HFFc6 (cell line): ENCODE measurements around the gene LIN37. TPM values are rescaled to one million over a fixed set of nuclear protein-coding genes. Genes with fewer than 3 reads are reported as not detected.

Source experiments
- DNase-seq: peaks from one replicate; pipeline ENCODE4 v3.0.0-alpha.2; 2018
- H3K27ac Mint-ChIP-seq: 2 replicates; pipeline ENCODE4 v1.8.0; 2020; ENCODE audit warnings: mild to moderate bottlenecking, mixed read lengths
- H3K27me3 Mint-ChIP-seq: 2 replicates; pipeline ENCODE4 v1.8.0; 2021; ENCODE audit warnings: mild to moderate bottlenecking, moderate library complexity, mixed read lengths; ENCODE audit not compliant: insufficient read depth
- H3K36me3 Mint-ChIP-seq: 2 replicates; pipeline ENCODE4 v1.8.0; 2021; ENCODE audit warnings: low read depth, mixed read lengths
- H3K4me1 Mint-ChIP-seq: 2 replicates; pipeline ENCODE4 v1.8.0; 2020; ENCODE audit warnings: low read depth, mixed read lengths
- H3K4me3 Mint-ChIP-seq: 2 replicates; pipeline ENCODE4 v1.8.0; 2020; ENCODE audit warnings: mild to moderate bottlenecking, moderate library complexity, mixed read lengths
- H3K9me3 Mint-ChIP-seq: 2 replicates; pipeline ENCODE4 v1.8.0; 2020; ENCODE audit warnings: mild to moderate bottlenecking, mixed read lengths
- total RNA-seq, 6 experiments: library from RNA; stranded (reverse); fragmentation: NEBNext Ultra II Directional; extraction: Animal tissue kit (Norgen Biotek cat#: 25700); gene quantifications; 2 replicates in 1 of 6; 3 replicates in 5 of 6; pipeline ENCODE4 v1.2.3, GENCODE V29; 2021
- TF ChIP-seq, protein P1 (sequence below): fragments of 200-600 bp; sonication (generic); IDR thresholded peaks from 2 replicates; pipeline ENCODE4 v1.5.0; 2021; ENCODE audit warnings: antibody characterized with exemption, mild to moderate bottlenecking

Gene LIN37
- total RNA-seq, 6 experiments from 2014 or later: 6.0 to 9.9 (median 8.7) TPM

- H3K27ac Mint-ChIP-seq: peak within 1 kb of the TSS; percentile 92
- H3K27me3 Mint-ChIP-seq: peaks cover 3% of the 10 kb centered on the region; the same call in 1 of the 2 replicates
- TF ChIP-seq, protein P1, sequence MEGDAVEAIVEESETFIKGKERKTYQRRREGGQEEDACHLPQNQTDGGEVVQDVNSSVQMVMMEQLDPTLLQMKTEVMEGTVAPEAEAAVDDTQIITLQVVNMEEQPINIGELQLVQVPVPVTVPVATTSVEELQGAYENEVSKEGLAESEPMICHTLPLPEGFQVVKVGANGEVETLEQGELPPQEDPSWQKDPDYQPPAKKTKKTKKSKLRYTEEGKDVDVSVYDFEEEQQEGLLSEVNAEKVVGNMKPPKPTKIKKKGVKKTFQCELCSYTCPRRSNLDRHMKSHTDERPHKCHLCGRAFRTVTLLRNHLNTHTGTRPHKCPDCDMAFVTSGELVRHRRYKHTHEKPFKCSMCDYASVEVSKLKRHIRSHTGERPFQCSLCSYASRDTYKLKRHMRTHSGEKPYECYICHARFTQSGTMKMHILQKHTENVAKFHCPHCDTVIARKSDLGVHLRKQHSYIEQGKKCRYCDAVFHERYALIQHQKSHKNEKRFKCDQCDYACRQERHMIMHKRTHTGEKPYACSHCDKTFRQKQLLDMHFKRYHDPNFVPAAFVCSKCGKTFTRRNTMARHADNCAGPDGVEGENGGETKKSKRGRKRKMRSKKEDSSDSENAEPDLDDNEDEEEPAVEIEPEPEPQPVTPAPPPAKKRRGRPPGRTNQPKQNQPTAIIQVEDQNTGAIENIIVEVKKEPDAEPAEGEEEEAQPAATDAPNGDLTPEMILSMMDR: no peak
- peak within 1 kb of the TSS; percentile 95 for H3K4me3 Mint-ChIP-seq
- DNase-seq: peak; percentile 93
- H3K9me3 Mint-ChIP-seq: no peaks in the 10 kb centered on the region
- peaks cover 22% of the 10 kb centered on the region for H3K4me1 Mint-ChIP-seq
- peaks cover 8% of the 10 kb centered on the region; the same call in 1 of the 2 replicates for H3K36me3 Mint-ChIP-seq
Measured at GRCh38 chr19:35717665-35718344, 30.6 kb upstream of the LIN37 start, which contains the start of gene KMT2B. KMT2B (plus strand) TSS chr19:35718003; CDS start chr19:35718019, 16 bp downstream.

DNA sequence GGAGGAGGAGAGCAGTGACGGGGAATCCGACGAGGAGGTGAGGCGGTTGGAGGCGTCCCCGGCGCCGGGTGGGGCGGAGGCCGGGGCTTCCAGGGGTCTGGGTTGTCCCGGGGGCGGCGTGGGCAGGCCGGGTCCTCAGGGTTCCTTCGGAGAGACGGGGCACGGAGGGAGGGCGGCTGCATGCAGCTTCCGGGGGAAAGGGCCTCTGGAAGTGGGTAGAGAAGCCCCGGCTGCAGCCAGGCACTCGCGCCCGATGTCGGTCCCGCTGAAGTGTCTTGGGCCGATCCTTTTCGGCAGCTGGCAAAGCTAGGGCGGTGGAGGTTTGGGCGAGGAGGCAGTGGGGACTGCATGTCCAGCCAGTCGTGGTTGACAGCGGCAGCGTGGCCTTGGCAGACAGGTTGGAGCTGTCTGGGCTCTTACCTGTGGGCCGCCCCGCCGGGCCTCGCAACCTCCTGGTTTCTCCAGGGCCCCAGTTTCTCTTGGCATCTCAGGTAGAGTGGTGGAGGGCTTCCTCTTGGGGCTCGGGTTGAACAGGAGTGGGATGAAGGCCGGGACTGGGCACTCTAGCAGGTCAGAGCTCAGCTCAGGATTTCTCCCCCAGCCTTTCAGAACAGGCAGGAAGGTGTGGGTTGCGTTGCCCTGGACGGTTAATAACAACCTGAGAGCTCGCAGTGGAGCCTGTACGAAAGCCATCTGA, 29.9 kb upstream of the LIN37 start:
- no peak for DNase-seq
- TF ChIP-seq, protein P1: no peak
- Mint-ChIP-seq H3K36me3 (peaks cover 8% of the 10 kb centered on the region; the same call in 1 of the 2 replicates), H3K27me3 (peaks cover 3% of the 10 kb centered on the region; the same call in 1 of the 2 replicates), H3K27ac (peak overlapping the region; percentile 84), H3K4me3 (peak overlapping the region; percentile 95), H3K9me3 (no peaks in the 10 kb centered on the region), H3K4me1 (peaks cover 22% of the 10 kb centered on the region)

GRCh38 chr19:35719402-35720162, 28.8 kb upstream of the LIN37 start:
- Mint-ChIP-seq H3K36me3 (peaks cover 8% of the 10 kb centered on the region; the same call in 1 of the 2 replicates), H3K27ac (peak overlapping the region; percentile 84), H3K4me1 (peaks cover 22% of the 10 kb centered on the region), H3K9me3 (no peaks in the 10 kb centered on the region), H3K4me3 (peak overlapping the region; percentile 95), H3K27me3 (peaks cover 3% of the 10 kb centered on the region; the same call in 1 of the 2 replicates)
- no peak for DNase-seq
- TF ChIP-seq, protein P1: no peak

DNA sequence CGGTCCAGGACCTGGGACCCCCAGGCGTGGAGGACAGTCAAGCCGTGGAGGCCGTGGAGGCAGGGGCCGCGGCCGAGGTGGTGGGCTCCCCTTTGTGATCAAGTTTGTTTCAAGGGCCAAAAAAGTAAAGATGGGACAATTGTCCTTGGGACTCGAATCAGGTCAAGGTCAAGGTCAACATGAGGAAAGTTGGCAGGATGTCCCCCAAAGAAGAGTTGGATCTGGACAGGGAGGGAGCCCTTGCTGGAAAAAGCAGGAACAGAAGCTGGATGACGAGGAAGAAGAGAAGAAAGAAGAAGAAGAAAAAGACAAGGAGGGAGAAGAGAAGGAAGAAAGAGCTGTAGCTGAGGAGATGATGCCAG, 28.2 kb upstream of the LIN37 start:
- peak overlapping the region; percentile 56; the same call in 1 of the 2 replicates for H3K27ac Mint-ChIP-seq
- no peak overlapping the region for H3K4me3 Mint-ChIP-seq

GRCh38 chr19:35720648-35721047, 27.7 kb upstream of the LIN37 start:
- Mint-ChIP-seq H3K4me3 (no peak overlapping the region), H3K4me1 (peaks cover 21% of the 10 kb centered on the region), H3K27ac (no peak overlapping the region), H3K36me3 (peaks cover 8% of the 10 kb centered on the region; the same call in 1 of the 2 replicates), H3K27me3 (peaks cover 3% of the 10 kb centered on the region), H3K9me3 (no peaks in the 10 kb centered on the region)
- no peak for DNase-seq
- TF ChIP-seq, protein P1: no peak

More for the DNA sequence above, 28.2 kb upstream of the LIN37 start:
- TF ChIP-seq, protein P1: no peak
- Mint-ChIP-seq H3K27me3 (peaks cover 3% of the 10 kb centered on the region; the same call in 1 of the 2 replicates), H3K4me1 (peaks cover 22% of the 10 kb centered on the region), H3K9me3 (no peaks in the 10 kb centered on the region), H3K36me3 (peaks cover 8% of the 10 kb centered on the region; the same call in 1 of the 2 replicates)
- no peak for DNase-seq
